ENCODE measurements around the gene MAPKBP1.

Gene MAPKBP1

DNA sequence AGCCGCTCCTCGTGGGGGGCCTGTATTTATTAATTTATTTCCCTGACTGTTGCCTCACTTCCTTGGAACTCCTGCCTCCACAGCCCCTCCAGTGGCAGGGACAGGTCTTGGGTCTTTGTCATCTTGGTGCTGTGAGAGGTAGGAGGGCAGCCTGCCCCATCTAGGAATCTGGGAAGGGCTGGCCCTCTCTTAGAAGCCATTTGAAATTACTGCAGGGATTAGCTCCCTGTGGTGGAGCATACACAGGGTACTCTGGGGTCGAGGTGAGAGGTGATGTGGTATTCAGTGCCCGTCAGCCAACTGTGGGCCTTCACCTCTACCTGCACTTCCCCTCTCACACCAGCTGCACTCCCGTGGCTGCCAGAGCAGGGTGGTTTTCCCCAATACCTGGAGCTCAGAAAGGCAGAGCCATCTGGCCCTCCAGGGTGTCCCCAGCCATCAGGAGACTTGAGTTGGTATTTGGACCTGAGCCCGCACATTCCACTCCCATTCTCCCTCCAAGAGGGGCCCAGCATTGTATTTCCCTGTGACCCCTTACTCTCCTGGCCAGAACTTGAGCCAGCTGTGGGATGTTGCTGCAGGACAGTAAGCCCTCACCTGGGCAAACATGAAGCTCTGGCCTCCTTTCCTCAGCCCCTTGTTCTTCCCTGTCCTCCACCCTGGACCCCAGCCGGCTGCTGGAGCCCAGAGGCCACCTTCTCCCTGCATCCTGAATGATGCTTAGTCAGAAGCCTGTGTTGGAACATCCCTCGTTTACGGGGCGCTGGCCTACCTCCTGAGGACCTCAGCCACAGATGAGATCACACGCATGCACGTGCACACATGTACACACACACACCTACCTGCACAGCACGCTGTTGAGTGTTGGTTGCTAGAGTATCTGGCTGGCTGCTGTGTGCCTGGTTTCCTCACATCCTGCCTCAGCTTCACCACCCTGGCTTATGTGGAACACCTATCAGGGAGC lies 51.6 kb downstream of the MAPKBP1 start:
- no peak for DNase-seq (ENCODE audit: low spot score)

DNA sequence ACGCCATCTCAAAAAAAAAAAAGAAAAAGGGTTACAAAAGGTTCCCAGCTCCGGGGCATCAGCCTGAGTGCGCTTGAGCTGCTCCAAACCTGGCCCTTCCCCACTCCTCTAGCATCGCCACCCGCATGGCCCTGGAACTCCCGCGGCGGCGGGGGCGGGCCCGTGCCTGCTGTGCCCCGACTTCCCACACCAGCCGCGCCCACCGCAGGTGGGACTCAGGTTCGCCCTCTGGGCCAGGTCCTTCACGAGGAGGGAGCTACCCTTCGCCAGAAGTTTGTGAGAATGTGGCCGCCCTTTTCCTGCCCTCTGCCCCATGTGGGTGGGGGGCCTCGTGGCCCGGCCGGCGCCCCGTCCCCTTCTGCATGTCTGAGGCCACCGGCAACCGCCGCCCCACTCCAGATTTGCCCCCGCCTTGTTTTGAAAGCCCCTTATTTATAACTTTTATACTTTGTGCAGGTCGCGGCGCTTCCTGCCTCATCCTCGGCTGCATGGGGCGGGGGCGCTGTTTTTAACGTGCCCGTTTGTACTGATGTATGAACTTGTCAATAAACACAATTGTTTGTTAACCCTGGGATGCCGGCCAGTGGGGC lies 53.1 kb downstream of the MAPKBP1 start:
- DNase-seq (ENCODE audit: low spot score), result no peak

- peak; percentile 94 for DNase-seq (ENCODE audit: low spot score)
Measured at GRCh38 chr15:41827880-41828806, 53.9 kb downstream of the MAPKBP1 start, which contains the start of gene JMJD7. Gene JMJD7 (plus strand): TSS chr15:41828092. CDS start chr15:41828125, 33 bp downstream.

DNA sequence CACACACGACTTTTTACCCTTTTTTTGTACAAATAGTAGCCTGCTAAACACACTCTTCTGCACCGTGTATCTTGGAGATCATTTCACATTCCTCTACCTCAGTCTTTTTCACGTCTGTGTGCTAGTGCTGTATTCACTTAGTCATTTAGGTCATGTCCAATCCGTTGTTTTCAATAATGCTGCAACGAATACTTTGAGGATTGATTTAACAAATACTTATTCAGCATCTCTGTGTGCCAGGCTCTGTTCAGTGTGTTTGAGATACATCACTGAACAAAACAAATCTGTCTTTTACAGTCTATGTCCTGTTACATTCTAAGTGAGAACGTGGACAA lies 54.5 kb downstream of the MAPKBP1 start:
- no peak for DNase-seq (ENCODE audit: low spot score)

GRCh38 chr15:41829959-41830646 lies 55.8 kb downstream of the MAPKBP1 start:
- DNase-seq (ENCODE audit: low spot score), result no peak

GRCh38 chr15:41831291-41831690 lies 57.0 kb downstream of the MAPKBP1 start:
- peak; percentile 70 for DNase-seq (ENCODE audit: low spot score)

DNA sequence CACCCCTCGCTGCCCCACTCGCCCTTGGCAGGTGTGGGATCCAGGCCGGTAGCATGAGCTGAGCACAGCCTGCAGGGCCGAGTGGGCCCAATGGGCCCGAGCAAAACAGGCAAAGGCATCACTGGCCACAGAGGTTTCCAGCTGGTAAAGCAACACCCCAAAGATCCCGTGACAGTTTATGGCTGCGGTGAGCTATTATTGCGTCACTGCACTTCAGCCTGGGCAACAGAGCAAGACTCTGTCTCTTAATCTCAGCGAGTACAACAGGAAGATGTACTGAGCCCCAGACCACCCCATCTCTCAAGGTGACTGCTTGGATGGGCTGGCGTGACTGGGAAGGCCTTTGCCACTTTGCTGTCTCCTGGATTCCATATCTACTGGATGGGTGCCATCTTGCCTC lies 57.9 kb downstream of the MAPKBP1 start:
- DNase-seq (ENCODE audit: low spot score), result no peak

DNA sequence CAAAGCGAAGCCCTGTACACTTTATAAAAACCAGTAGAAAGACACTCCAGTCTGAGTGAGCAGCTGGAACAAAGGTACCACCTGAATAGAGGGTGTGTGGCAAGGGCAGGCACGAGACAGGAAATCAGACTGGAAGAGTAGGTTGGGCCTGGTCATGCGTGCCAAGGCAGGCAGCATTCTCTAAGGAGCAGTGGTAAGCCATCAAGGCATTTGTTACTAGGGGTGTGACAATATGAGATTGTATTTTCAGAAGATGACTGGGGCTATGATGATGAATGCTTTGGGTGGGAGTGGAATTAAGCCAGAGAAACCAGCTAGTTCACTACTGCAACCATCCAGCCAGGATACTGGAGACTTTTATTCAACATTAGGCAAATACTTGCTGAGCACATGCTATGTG lies 58.6 kb downstream of the MAPKBP1 start:
- DNase-seq (ENCODE audit: low spot score), result peak; percentile 16

DNA sequence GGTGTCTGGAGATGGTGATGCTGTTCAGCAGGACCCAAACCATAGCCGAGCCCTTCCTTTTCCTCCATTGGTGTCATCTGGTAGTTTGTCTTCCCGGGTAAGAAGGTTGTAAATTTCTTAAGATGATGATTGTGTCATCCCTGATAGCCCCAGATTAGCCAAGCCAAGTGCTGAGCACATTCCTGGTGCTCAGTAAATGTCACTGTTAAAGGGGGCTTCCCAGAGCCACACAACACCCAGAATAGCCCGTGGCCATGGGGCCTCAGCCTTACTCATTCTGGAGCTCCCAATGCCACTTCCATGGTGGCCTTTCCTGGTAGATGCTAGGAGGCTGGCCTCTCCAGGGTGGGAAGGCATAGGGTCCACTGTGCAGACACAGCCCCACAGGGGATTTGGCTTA lies 59.8 kb downstream of the MAPKBP1 start:
- DNase-seq (ENCODE audit: low spot score), result no peak

- no peak for DNase-seq (ENCODE audit: low spot score)
Measured at GRCh38 chr15:41836073-41836472, 61.8 kb downstream of the MAPKBP1 start.

- DNase-seq (ENCODE audit: low spot score), result no peak
Measured at GRCh38 chr15:41836713-41837454, 62.6 kb downstream of the MAPKBP1 start.

- no peak for DNase-seq (ENCODE audit: low spot score)
Measured at GRCh38 chr15:41838400-41838897, 64.2 kb downstream of the MAPKBP1 start, which contains the start of gene PLA2G4B. Gene PLA2G4B (plus strand): TSS chr15:41838847. CDS start chr15:41838914, 67 bp downstream.

- no peak for DNase-seq (ENCODE audit: low spot score)
Measured at GRCh38 chr15:41839781-41840491, 65.7 kb downstream of the MAPKBP1 start.

DNA sequence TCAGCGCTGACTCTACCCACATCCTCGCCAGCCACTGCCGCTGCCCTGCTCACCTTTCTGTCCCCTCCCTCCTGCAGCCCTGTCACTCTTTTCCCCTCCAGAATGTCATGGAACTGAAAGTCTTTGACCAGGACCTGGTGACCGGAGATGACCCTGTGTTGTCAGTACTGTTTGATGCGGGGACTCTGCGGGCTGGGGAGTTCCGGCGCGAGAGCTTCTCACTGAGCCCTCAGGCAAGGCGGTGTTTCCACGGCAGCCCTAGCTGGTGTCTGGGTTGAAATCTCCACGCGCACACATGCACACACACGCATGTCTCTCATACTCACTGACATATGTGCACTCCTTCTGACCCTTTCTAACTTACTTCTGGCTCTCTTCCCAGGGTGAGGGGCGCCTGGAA lies 66.4 kb downstream of the MAPKBP1 start:
- no peak for DNase-seq (ENCODE audit: low spot score)

DNA sequence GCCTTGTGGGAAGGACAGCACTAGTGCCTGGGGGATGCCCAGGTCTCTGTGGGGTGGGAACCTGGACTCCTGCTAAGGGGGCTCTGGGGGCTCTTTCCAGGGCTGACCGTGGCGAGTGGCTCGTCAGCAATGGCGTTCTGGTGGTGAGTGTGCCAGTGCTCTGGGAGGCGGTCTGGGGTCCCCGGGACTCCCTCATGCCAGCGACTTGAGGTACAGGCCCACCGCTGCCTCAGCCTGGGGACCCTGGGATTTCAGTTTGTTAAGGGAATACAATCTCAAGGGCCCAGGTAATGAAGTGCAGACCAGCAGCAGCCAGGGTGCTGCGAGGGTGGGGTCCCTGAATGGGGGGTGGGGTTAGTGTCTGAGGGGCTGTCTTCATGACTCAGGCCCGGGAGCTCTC lies 66.8 kb downstream of the MAPKBP1 start:
- DNase-seq (ENCODE audit: low spot score), result no peak

- no peak for DNase-seq (ENCODE audit: low spot score)
Measured at GRCh38 chr15:41842229-41842628, 67.9 kb downstream of the MAPKBP1 start.

DNA sequence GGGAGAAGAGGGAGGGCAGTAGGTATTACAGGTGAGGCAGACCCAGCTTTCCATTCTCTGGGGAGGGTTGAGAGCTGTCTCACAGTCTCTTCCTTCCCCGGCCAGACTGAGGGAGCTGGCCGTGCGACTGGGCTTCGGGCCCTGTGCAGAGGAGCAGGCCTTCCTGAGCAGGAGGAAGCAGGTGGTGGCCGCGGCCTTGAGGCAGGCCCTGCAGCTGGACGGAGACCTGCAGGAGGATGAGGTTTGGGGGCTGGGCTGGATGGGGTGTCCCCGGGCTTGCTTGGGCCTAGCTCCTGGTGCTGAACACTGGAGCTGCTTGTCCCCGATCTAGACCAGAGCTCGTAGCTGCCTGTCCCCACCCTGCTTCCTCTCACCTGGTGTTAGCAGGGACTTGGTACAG lies 69.3 kb downstream of the MAPKBP1 start:
- DNase-seq (ENCODE audit: low spot score), result no peak

DNA sequence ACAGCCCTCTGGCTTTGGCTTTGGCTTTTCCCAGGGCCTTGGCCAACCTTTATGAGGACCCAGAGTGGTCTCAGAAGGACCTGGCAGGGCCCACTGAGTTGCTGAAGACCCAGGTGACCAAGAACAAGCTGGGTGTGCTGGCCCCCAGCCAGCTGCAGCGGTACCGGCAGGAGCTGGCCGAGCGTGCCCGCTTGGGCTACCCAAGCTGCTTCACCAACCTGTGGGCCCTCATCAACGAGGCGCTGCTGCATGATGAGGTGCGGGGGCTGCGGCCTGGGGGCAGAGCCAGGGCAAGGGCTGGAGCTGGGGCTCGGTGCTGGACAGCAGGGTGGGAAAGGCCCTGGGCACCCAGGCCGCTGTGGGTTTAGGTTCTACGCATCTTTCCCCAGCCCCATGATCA lies 70.5 kb downstream of the MAPKBP1 start:
- no peak for DNase-seq (ENCODE audit: low spot score)

- DNase-seq (ENCODE audit: low spot score), result no peak
Measured at GRCh38 chr15:41847206-41847605, 72.9 kb downstream of the MAPKBP1 start.

DNA sequence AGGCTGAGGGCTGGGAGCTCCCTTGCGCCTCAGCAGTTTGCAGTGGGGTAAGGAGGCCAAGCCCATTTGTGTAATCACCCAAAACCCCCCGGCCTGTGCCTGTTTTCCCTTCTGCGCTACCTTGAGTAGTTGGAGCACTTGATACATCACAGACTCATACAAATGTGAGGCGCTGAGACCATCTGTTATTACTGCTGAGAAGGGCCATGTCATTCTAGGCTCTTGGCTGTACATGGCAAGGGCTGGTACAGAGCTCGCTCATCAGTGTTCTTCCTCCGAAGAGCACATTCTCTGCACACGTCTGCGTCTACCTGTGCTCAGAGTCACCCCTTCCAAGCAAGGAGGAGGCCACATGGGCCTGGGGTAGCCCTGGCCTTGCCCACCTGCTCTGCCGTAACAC lies 73.7 kb downstream of the MAPKBP1 start:
- DNase-seq (ENCODE audit: low spot score), result no peak
